Measurements from ENCODE around the gene MCM3.

Gene MCM3

DNA sequence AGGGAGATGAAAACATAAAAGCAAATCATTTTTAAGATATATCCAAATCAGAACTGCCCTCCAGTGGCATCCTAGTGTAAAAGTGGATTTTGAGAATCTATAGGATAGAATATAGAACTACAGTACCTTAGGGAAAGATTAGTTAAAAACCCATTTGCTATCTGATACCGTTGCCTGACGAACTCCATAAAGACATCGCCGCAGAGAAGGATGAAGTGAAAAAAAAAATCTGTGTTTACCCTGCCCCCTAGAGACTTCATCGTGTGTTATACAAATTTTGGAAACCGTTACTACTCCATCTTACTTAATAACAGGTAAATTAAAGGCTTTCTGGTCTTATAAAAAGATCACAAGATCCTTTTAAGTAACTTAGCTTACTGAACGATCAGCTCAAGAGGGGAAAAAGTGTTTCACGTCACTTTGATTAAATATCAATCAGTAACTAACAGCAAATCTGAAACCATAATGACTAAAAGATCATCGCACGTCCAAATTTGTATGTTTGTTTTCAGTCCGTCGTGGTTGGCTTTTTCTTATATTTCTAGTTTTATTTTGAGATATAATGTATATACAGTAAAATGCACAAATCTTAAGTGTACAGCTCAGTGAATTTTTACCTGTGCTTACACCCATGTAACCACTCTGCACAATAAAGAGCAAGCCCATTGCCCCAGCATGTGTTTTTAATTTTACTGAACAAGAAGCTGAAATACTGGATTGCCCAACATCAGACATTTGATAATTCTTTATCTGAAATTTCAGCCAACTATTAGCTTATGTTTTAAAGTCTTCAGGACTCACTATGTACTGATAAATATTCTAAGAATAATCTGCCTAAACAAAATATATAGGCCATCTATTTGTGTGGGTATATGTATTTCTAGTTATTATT, 881 bp upstream of the MCM3 start:
- DNase-seq (ENCODE audit: insufficient read length, low spot score) = no peak
- FAIRE-seq = no peak
- no peak for TF ChIP-seq POU2F2 (IDR thresholded peaks at IDR 0.05; ENCODE audit: low read depth, low read length)
- no peak for TF ChIP-seq PAX5 (IDR thresholded peaks at IDR 0.05; ENCODE audit: insufficient read depth, low read length, severe bottlenecking)
- no peak for TF ChIP-seq SPI1 (IDR thresholded peaks at IDR 0.05; ENCODE audit: low read depth, low read length)
- TF ChIP-seq POLR2AphosphoS5 (IDR thresholded peaks at IDR 0.05; ENCODE audit: low read depth, low read length) = no peak
- TF ChIP-seq TAF1 (IDR thresholded peaks at IDR 0.05; ENCODE audit: low read depth, low read length) = no peak
- TF ChIP-seq POLR2A (IDR thresholded peaks at IDR 0.05; ENCODE audit: low read depth, low read length) = no peak

DNA sequence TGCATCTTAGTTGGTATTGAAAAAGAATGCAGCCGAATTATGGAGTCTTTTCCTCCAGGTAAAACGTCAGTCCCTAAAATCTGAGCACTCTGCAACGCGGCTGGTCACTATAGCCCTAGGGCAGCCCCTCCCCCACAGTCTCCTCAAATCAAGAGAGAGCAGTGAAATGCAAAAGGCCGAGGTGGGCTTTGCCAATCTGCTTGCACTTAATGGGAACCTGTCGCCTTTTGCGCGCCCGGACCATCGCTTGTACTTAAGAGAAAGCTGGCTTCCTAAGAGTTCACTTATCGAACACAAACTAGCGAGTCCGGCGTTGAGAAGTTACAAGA, 447 bp downstream of the MCM3 start:
- DNase-seq (ENCODE audit: insufficient read length, low spot score) (no peak), FAIRE-seq (peak; percentile 28)
- TF ChIP-seq POLR2AphosphoS5 (IDR thresholded peaks at IDR 0.05; ENCODE audit: low read depth, low read length) (peak; percentile 12; the same call in 1 of the 2 replicates), POLR2A (IDR thresholded peaks at IDR 0.05; ENCODE audit: low read depth, low read length) (no peak)

DNA sequence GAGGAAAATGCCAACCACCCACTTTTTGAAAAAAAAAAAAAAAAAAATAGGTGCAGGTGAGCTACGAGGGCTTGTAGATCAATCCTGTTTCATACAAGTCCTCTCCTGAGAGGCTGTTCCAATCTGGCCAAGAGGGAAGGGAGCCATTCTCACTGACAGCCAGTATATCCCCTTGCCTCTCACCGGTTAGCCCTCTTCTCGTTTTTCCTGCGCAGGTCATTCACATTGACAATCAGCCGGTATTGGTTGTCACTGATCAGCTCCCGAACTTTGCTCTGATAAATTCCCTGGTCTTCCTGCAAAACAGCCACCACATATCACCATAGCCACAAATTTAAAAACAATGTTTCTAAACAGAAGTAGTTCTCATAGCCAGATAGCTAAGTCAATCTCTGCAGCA, 1.4 kb downstream of the MCM3 start:
- no peak for FAIRE-seq
- TF ChIP-seq POU2F2 (IDR thresholded peaks at IDR 0.05; ENCODE audit: low read depth, low read length) = no peak
- TF ChIP-seq SPI1 (IDR thresholded peaks at IDR 0.05; ENCODE audit: low read depth, low read length) = no peak
- TF ChIP-seq TAF1 (IDR thresholded peaks at IDR 0.05; ENCODE audit: low read depth, low read length) = no peak
- no peak for TF ChIP-seq POLR2A (IDR thresholded peaks at IDR 0.05; ENCODE audit: low read depth, low read length)
- TF ChIP-seq POLR2AphosphoS5 (IDR thresholded peaks at IDR 0.05; ENCODE audit: low read depth, low read length) = no peak
- TF ChIP-seq PAX5 (IDR thresholded peaks at IDR 0.05; ENCODE audit: insufficient read depth, low read length, severe bottlenecking) = no peak

DNA sequence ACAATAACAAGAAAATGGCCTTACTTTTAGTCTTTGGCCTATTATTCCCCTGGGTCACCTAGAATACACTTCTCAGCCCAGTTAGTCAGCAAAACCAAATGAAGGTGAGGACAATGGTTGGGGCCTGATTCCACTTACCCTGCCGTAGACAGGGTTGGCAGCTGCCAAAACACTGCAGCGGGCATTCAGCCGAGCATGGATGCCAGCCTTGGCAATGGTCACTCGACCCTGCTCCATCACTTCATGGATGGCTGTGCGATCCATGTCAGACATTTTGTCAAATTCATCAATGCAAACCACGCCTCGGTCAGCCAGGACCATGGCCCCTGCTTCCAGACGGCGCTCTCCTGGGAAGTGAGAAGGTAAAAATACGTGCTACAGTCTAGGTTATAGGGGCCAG, 8.4 kb downstream of the MCM3 start:
- TF ChIP-seq POLR2A (IDR thresholded peaks at IDR 0.05; ENCODE audit: low read depth, low read length) = no peak
- no peak for TF ChIP-seq POU2F2 (IDR thresholded peaks at IDR 0.05; ENCODE audit: low read depth, low read length)
- no peak for TF ChIP-seq TAF1 (IDR thresholded peaks at IDR 0.05; ENCODE audit: low read depth, low read length)
- TF ChIP-seq PAX5 (IDR thresholded peaks at IDR 0.05; ENCODE audit: insufficient read depth, low read length, severe bottlenecking) = no peak
- TF ChIP-seq SPI1 (IDR thresholded peaks at IDR 0.05; ENCODE audit: low read depth, low read length) = no peak
- no peak; the same call in 1 of the 2 replicates for TF ChIP-seq POLR2AphosphoS5 (IDR thresholded peaks at IDR 0.05; ENCODE audit: low read depth, low read length)
- FAIRE-seq (no peak), DNase-seq (ENCODE audit: insufficient read length, low spot score) (no peak)

More for the DNA sequence above, 1.4 kb downstream of the MCM3 start:
- DNase-seq (ENCODE audit: insufficient read length, low spot score) = no peak

DNA sequence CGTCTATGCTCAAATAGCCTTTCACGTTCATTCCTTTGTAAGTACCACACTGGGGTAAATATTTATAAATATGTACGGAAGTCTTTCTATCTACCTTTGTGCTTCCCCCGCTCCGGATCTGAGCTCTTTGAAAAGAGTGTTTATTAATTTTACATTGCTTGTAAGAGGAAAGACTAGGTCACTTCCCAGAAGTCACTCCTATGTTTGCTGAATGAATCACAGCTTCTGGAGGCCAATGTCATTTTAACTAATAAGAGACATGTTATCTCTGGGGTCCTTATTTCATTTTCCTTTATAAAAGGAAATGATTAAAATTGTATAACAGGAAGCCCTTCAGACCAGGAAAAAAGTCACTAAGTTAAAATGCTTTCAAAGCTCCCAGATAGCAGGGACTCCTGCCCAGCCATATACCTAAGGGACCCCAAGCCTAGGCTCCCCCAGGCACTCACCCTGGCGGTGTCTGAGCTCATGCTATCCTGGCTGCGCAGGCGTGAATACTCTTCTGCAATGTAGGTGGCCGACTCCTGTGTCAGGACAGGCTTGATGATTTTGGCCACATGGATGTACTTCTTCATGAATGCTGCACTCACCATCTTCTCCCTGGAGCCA, 12.6 kb downstream of the MCM3 start:
- no peak for FAIRE-seq
- no peak for DNase-seq (ENCODE audit: insufficient read length, low spot score)
- TF ChIP-seq POLR2A (IDR thresholded peaks at IDR 0.05; ENCODE audit: low read depth, low read length) (no peak), POU2F2 (IDR thresholded peaks at IDR 0.05; ENCODE audit: low read depth, low read length) (no peak), TAF1 (IDR thresholded peaks at IDR 0.05; ENCODE audit: low read depth, low read length) (no peak), POLR2AphosphoS5 (IDR thresholded peaks at IDR 0.05; ENCODE audit: low read depth, low read length) (no peak), SPI1 (IDR thresholded peaks at IDR 0.05; ENCODE audit: low read depth, low read length) (no peak), PAX5 (IDR thresholded peaks at IDR 0.05; ENCODE audit: insufficient read depth, low read length, severe bottlenecking) (no peak)

DNA sequence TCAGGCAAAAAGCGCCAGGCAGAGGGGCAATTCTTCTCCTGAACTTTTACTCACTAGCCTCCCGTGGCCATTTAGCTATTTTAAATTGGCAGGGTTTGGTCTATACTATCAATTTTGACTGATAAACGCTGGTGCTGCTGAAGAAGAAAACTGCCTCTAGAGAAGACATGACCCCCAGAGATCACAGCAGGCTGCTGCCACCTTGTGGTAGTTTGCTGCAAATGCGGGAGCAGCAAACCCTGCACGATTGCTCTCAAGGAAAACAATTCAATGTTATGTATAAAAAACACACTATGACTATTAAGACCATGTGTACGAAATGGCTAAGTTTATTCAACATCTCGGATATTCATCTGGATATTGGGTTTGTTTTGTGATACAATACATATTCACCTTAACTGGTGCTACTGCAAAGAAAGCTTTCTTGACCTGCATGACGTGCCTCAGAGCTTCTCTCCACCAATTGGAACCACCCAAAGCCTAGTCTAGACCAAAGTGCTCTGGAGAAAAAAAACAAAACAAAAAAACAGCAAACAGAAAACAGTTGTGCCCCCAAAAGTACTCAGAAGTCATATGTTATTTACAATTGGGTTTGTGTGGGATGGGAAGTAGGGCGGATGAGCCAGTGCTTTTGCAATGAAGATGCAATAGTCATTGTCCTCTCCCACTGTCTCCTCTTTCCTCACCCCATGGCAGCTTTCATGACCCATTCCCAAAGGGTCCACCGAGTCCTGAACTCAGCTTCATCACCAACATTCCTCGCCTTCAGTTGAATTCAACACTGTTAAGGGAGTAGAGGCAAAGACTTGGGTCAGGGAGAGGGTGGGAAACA, 20.6 kb downstream of the MCM3 start:
- FAIRE-seq (peak; percentile 82), DNase-seq (ENCODE audit: insufficient read length, low spot score) (peak; percentile 32)

DNA sequence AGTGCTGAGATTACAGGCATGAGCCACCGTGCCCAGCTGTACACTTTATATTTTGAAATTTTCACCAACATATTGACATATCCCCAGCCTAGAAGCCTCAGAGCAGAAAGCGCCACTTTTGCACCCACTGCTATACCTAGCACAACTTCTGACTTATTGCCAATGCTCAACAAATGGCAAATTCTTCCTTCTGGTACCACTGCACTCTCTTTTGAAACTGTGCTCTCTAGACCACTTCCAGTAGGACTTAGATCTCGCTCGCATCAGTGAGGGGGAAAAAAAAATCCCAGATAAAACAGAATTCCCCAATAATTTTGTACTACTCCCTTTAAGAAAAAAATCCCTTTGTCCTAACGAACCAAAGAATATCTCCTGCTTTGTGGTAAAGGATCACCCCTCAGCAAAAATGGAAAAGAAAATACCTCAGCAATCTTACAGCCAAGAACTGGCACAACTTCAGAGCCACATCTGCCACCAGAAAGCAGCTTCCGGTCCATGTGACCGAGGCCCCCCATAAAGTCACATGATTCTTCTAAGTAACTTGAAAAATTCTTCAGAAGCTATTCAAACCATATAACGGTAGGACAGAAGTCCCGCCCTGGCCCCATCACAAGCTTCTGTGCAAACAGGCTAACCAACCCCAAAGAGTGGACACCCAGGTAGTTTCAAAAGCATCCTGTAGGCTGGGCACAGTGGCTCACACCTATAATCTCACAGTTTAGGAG, 21.8 kb downstream of the MCM3 start:
- TF ChIP-seq POLR2A (IDR thresholded peaks at IDR 0.05; ENCODE audit: low read depth, low read length) (no peak), TAF1 (IDR thresholded peaks at IDR 0.05; ENCODE audit: low read depth, low read length) (no peak), POLR2AphosphoS5 (IDR thresholded peaks at IDR 0.05; ENCODE audit: low read depth, low read length) (no peak), POU2F2 (IDR thresholded peaks at IDR 0.05; ENCODE audit: low read depth, low read length) (no peak), PAX5 (IDR thresholded peaks at IDR 0.05; ENCODE audit: insufficient read depth, low read length, severe bottlenecking) (no peak), SPI1 (IDR thresholded peaks at IDR 0.05; ENCODE audit: low read depth, low read length) (no peak)
- FAIRE-seq = no peak

More for the DNA sequence above, 20.6 kb downstream of the MCM3 start:
- TF ChIP-seq TAF1 (IDR thresholded peaks at IDR 0.05; ENCODE audit: low read depth, low read length) (no peak), SPI1 (IDR thresholded peaks at IDR 0.05; ENCODE audit: low read depth, low read length) (no peak)

DNA sequence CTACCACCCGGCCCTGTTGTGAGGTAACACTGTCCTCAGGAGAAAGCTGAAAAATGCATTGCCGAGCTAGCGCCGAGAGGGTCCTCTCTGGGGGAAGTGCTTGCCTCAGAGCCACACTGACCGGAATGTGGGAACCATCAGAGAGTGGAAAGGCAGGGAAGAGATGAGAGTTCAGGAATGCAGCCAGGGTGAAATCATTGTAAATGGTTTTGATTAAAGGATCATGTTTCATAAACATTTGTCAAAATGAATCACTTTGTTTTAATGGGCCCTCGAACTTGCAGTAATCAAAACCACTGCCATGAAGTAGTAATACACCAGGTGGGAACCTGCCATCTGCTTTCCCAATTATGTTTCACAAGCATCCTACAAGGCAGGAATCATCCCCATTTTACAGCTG, 23.3 kb downstream of the MCM3 start:
- FAIRE-seq (no peak), DNase-seq (ENCODE audit: insufficient read length, low spot score) (no peak)
- no peak for TF ChIP-seq POU2F2 (IDR thresholded peaks at IDR 0.05; ENCODE audit: low read depth, low read length)
- TF ChIP-seq PAX5 (IDR thresholded peaks at IDR 0.05; ENCODE audit: insufficient read depth, low read length, severe bottlenecking) = no peak
- no peak for TF ChIP-seq SPI1 (IDR thresholded peaks at IDR 0.05; ENCODE audit: low read depth, low read length)
- no peak for TF ChIP-seq POLR2AphosphoS5 (IDR thresholded peaks at IDR 0.05; ENCODE audit: low read depth, low read length)
- TF ChIP-seq TAF1 (IDR thresholded peaks at IDR 0.05; ENCODE audit: low read depth, low read length) = no peak
- no peak for TF ChIP-seq POLR2A (IDR thresholded peaks at IDR 0.05; ENCODE audit: low read depth, low read length)

More for the DNA sequence above, 21.8 kb downstream of the MCM3 start:
- DNase-seq (ENCODE audit: insufficient read length, low spot score) = no peak

DNA sequence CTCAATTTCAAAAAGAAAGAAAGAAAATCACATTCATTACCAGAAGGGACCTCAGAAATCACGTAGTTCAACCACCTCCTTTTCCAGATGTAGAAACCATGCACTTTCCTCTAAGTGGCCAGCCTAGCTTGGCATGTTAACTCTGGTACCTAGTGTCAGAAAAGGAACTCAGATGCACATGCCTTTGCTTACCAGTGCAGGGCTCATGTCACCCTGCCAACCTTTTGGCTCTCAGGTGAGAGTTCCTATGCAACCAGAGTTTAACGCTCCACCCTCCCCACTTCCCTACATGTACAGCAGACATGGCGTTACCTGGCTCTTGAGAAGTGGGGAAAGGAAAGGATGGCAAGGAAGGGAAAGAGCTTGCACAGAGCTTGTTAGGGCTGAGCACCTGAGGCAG, 23.9 kb downstream of the MCM3 start:
- FAIRE-seq (no peak), DNase-seq (ENCODE audit: insufficient read length, low spot score) (no peak)
- no peak for TF ChIP-seq PAX5 (IDR thresholded peaks at IDR 0.05; ENCODE audit: insufficient read depth, low read length, severe bottlenecking)
- no peak for TF ChIP-seq POLR2A (IDR thresholded peaks at IDR 0.05; ENCODE audit: low read depth, low read length)
- TF ChIP-seq POLR2AphosphoS5 (IDR thresholded peaks at IDR 0.05; ENCODE audit: low read depth, low read length) = no peak
- TF ChIP-seq TAF1 (IDR thresholded peaks at IDR 0.05; ENCODE audit: low read depth, low read length) = no peak
- no peak for TF ChIP-seq SPI1 (IDR thresholded peaks at IDR 0.05; ENCODE audit: low read depth, low read length)
- TF ChIP-seq POU2F2 (IDR thresholded peaks at IDR 0.05; ENCODE audit: low read depth, low read length) = no peak
